ENCODE measurements around the gene TFF3. TPM values are rescaled to one million over a fixed set of nuclear protein-coding genes. Genes with fewer than 3 reads are reported as not detected.
A peak's percentile ranks its signal among the peaks of the same experiment; 100 is the strongest.

TFF3 gene
- total RNA-seq, 1 experiment from 2014 or later: not detected

GRCh38 chr21:42362700-42363099, 47.5 kb upstream of the TFF3 start:
- BruUV-seq (replicated peaks): no TSS peak
- ChIA-PET POLR2A (ENCODE audit: unreplicated experiment) (no interaction called here), CTCF (interaction anchor here (0.6 to 0.7 kb wide), 3 partner anchors 53 to 270 kb away, joined by 3 to 7 read pairs (median 4); no protein-coding TSS in a partner anchor)
- TF ChIP-seq EZH2 (IDR thresholded peaks at IDR 0.05; ENCODE audit: low read depth) (no peak), CTCF (conservative IDR thresholded peaks at IDR 0.05) (no peak)
- no peaks in the 10 kb centered on the region for H3K79me2 ChIP-seq (ENCODE audit: low read depth)
- H3K9me3 ChIP-seq (ENCODE audit: insufficient read depth, low read depth): no peaks in the 10 kb centered on the region
- no peak overlapping the region for H3K4me3 ChIP-seq
- H3K4me2 ChIP-seq: peak overlapping the region; percentile 53
- H3K27ac ChIP-seq: peak overlapping the region; percentile 60
- no peaks in the 10 kb centered on the region for H3K9me2 ChIP-seq (ENCODE audit: insufficient read depth)
- H3K36me3 ChIP-seq (ENCODE audit: low read depth): no peaks in the 10 kb centered on the region
- H3F3A ChIP-seq (ENCODE audit: insufficient read depth, low read depth): peaks cover 25% of the 10 kb centered on the region
- no peaks in the 10 kb centered on the region for H3K27me3 ChIP-seq (ENCODE audit: insufficient read depth, low read depth)
- no peaks in the 10 kb centered on the region for H4K20me1 ChIP-seq (ENCODE audit: insufficient read depth)
- H3K4me1 ChIP-seq (replicated peaks; ENCODE audit: insufficient read depth): peaks cover 38% of the 10 kb centered on the region
- H2AFZ ChIP-seq: no peak overlapping the region
- no peak for DNase-seq
- intact Hi-C loops (cut with micrococcal nuclease; ENCODE audit: unreplicated experiment): no loop called here

- intact Hi-C loops (cut with micrococcal nuclease; ENCODE audit: unreplicated experiment): no loop called here
Observed at GRCh38 chr21:42362198-42362597, 47.0 kb upstream of the TFF3 start.

GRCh38 chr21:42361286-42361685, 46.1 kb upstream of the TFF3 start:
- Histone ChIP-seq H4K20me1 (ENCODE audit: insufficient read depth) (no peaks in the 10 kb centered on the region), H3K4me1 (replicated peaks; ENCODE audit: insufficient read depth) (peaks cover 26% of the 10 kb centered on the region), H3K79me2 (ENCODE audit: low read depth) (no peaks in the 10 kb centered on the region), H3K4me2 (no peak overlapping the region), H3K36me3 (ENCODE audit: low read depth) (no peaks in the 10 kb centered on the region), H3K9me2 (ENCODE audit: insufficient read depth) (no peaks in the 10 kb centered on the region), H3F3A (ENCODE audit: insufficient read depth, low read depth) (peaks cover 18% of the 10 kb centered on the region), H2AFZ (no peak overlapping the region), H3K4me3 (no peak overlapping the region), H3K9me3 (ENCODE audit: insufficient read depth, low read depth) (no peaks in the 10 kb centered on the region), H3K27ac (no peak overlapping the region), H3K27me3 (ENCODE audit: insufficient read depth, low read depth) (no peaks in the 10 kb centered on the region)
- no peak for DNase-seq
- TF ChIP-seq CTCF (conservative IDR thresholded peaks at IDR 0.05): no peak
- TF ChIP-seq EZH2 (IDR thresholded peaks at IDR 0.05; ENCODE audit: low read depth): no peak
- ChIA-PET POLR2A (ENCODE audit: unreplicated experiment) (no interaction called here), CTCF (no interaction called here)
- intact Hi-C loops (cut with micrococcal nuclease; ENCODE audit: unreplicated experiment): no loop called here
- no TSS peak for BruUV-seq (replicated peaks)

More at GRCh38 chr21:42362198-42362597, 47.0 kb upstream of the TFF3 start:
- H4K20me1 ChIP-seq (ENCODE audit: insufficient read depth): no peaks in the 10 kb centered on the region
- no peak overlapping the region for H3K4me3 ChIP-seq
- no peak overlapping the region for H3K4me2 ChIP-seq
- H3K27ac ChIP-seq: no peak overlapping the region
- no peak for DNase-seq
- BruUV-seq (replicated peaks): no TSS peak
- H3K27me3 ChIP-seq (ENCODE audit: insufficient read depth, low read depth): no peaks in the 10 kb centered on the region
- no peaks in the 10 kb centered on the region for H3K79me2 ChIP-seq (ENCODE audit: low read depth)
- H2AFZ ChIP-seq: no peak overlapping the region
- H3K4me1 ChIP-seq (replicated peaks; ENCODE audit: insufficient read depth): peaks cover 33% of the 10 kb centered on the region
- H3K9me2 ChIP-seq (ENCODE audit: insufficient read depth): no peaks in the 10 kb centered on the region
- POLR2A ChIA-PET (ENCODE audit: unreplicated experiment): no interaction called here
- peaks cover 23% of the 10 kb centered on the region for H3F3A ChIP-seq (ENCODE audit: insufficient read depth, low read depth)
- CTCF ChIA-PET: interaction anchor here (0.7 kb wide), 1 partner anchor 153 kb away, joined by 4 read pairs; no protein-coding TSS in a partner anchor
- TF ChIP-seq EZH2 (IDR thresholded peaks at IDR 0.05; ENCODE audit: low read depth) (no peak), CTCF (conservative IDR thresholded peaks at IDR 0.05) (no peak)
- no peaks in the 10 kb centered on the region for H3K36me3 ChIP-seq (ENCODE audit: low read depth)
- no peaks in the 10 kb centered on the region for H3K9me3 ChIP-seq (ENCODE audit: insufficient read depth, low read depth)
